Gastroesophageal sphincter (tissue), 3 donors: ENCODE data around the gene TTLL7.

Source experiments
- CTCF ChIP-seq, 4 experiments: fragments of 200-600 bp in 2 of 4; fragments of 450-650 bp in 2 of 4; sonication (generic) in 1 of 4; IDR thresholded peaks; one replicate each; pipeline ENCODE4 v1.5.1; 2017 to 2019; ENCODE audit warnings: antibody characterized with exemption in 4 of 4, mild to moderate bottlenecking in 2 of 4, moderate library complexity in 2 of 4
- POLR2A ChIP-seq, 2 donors: fragments of 450-650 bp; IDR thresholded peaks; one replicate each; pipeline ENCODE4 v1.6.1; 2017; ENCODE audit warnings: antibody characterized with exemption in 2 of 2, mild to moderate bottlenecking in 2 of 2, moderate library complexity in 1 of 2
- POLR2AphosphoS5 ChIP-seq: sonication (generic); formaldehyde crosslinking; IDR thresholded peaks from one replicate; pipeline ENCODE4 v1.6.1; 2017; ENCODE audit warnings: antibody characterized with exemption

GRCh38 chr1:83897516-83897915 lies 101.4 kb downstream of the TTLL7 start:
- TF ChIP-seq POLR2A (IDR thresholded peaks at IDR 0.05), result no peak
- no peak for TF ChIP-seq CTCF (IDR thresholded peaks at IDR 0.05)
- no peak for TF ChIP-seq POLR2AphosphoS5
